ENCODE results near the gene IGF2BP2.

DNA sequence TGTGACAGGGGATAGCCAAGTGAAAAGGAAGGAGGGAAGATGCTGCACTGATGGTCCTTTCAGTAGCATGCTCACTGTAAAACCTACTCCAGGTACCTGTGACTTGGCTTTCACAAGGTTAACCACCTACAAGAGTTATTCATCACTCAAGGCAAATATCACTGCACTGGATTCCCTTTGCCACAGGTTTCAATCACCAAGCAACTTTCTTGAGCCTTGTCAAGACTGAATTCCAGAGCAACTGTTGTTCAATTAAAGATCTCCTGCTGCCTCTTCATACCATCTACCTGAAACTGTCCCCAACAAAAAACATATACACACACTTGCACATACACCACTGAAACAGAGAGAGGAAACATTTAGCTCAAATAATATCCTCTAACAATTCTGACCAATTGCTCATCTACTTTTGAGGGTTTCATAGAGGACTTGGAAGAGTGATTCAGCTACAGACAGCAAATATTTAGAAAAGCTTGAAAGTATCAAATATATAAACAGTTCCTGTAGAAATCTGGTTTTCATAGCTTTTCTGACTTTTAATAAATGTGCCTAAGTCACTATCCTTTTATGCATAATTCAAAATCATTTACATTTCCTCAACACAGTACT is 6.5 kb downstream of the IGF2BP2 start:
- TF ChIP-seq, protein P1, sequence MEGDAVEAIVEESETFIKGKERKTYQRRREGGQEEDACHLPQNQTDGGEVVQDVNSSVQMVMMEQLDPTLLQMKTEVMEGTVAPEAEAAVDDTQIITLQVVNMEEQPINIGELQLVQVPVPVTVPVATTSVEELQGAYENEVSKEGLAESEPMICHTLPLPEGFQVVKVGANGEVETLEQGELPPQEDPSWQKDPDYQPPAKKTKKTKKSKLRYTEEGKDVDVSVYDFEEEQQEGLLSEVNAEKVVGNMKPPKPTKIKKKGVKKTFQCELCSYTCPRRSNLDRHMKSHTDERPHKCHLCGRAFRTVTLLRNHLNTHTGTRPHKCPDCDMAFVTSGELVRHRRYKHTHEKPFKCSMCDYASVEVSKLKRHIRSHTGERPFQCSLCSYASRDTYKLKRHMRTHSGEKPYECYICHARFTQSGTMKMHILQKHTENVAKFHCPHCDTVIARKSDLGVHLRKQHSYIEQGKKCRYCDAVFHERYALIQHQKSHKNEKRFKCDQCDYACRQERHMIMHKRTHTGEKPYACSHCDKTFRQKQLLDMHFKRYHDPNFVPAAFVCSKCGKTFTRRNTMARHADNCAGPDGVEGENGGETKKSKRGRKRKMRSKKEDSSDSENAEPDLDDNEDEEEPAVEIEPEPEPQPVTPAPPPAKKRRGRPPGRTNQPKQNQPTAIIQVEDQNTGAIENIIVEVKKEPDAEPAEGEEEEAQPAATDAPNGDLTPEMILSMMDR (IDR thresholded peaks at IDR 0.05), result no peak
- TF ChIP-seq POLR2A (IDR thresholded peaks at IDR 0.05), result no peak

Data from testis (tissue), 2 donors.